Colon (tissue), 2 donors: Measurements from ENCODE around the gene FAM171A2.

Experiments used
- FAIRE-seq: peaks from 2 replicates; lab custom pipeline; 2012; peaks lifted over from hg19 to GRCh38; lab: Jason Lieb, UNC
- donor health status: control.
- donor health status: control.

FAM171A2 gene

GRCh38 chr17:44321246-44322120, 42.2 kb downstream of the FAM171A2 start:
- no peak for FAIRE-seq

- no peak for FAIRE-seq
Observed at GRCh38 chr17:44320066-44320465, 43.6 kb downstream of the FAM171A2 start.

DNA sequence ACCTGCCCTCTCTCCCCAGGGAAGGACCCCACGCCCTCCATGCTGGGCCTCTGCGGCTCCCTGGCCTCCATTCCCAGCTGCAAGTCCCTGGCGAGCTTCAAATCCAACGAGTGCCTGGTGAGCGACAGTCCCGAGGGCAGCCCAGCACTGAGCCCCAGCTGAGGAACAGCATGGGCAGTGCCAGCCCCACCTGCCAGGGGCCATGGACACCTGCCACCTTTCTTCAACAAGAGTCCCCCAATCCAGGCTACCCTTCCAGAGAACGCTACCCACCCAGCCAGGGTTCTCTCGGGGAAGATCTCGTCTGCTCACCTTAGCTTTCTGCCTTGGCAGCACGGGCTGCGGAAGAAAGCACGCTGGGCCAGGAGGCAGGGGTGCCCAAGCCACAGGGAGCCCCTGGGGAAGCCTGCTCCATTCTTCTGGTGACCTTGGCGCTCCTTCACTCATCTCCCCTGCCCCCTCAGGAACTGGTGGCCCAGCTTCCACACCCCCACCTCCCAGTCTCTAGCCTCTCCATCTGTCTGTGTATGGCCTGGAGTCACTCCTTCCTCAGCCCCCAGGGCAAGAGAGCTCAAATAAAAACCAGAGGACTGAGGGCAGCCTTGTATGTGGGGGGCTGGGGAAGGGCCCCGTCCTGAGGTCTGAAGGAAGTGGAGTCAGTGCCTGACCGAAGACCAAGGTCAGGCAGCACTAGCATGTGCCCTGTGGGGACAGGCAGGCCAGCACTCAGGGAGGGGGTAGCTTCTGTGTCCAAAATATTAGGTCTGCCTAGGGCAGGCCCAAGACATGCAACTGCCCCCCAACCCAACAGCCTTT, 45.4 kb downstream of the FAM171A2 start:
- FAIRE-seq, result no peak

- FAIRE-seq, result no peak
Observed at GRCh38 chr17:44317545-44317944, 46.1 kb downstream of the FAM171A2 start.

- no peak for FAIRE-seq
Observed at GRCh38 chr17:44315760-44316731, 47.6 kb downstream of the FAM171A2 start.

GRCh38 chr17:44314869-44315661, 48.6 kb downstream of the FAM171A2 start:
- FAIRE-seq, result no peak

- no peak for FAIRE-seq
Observed at GRCh38 chr17:44314524-44314868, 49.2 kb downstream of the FAM171A2 start.

- no peak for FAIRE-seq
Observed at GRCh38 chr17:44314031-44314430, 49.6 kb downstream of the FAM171A2 start.

DNA sequence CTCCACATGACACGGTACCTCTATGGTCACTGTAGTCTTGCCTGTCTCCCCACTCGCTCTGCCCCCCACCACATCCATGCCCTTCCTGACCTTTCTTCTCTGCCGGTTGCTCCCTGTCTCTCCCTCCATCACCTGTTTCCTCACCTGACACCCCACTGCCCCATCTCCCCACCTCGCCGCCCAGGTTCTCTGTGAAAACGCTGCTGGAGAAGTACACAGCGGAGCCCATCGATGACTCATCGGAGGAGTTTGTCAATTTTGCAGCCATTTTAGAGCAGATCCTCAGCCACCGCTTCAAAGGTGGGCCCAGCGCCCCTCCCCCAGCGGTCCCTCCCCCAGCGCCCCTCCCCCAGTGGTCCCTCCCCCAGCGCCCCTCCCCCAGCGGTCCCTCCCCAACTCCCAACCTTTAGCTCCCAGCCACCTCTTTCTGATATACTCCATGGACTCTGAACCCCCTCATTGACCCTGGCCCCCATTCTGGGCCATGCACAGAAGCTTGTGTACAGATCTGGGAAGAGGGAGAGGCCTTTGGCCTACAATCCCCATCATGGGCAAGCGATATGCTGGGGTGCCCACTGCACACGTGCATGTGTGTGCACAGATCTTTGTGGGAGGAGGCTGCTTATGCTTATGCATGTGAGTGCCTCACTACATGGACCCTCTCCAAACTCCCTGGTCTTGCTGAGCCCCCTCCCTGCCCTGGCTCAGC, 51.1 kb downstream of the FAM171A2 start:
- no peak for FAIRE-seq

DNA sequence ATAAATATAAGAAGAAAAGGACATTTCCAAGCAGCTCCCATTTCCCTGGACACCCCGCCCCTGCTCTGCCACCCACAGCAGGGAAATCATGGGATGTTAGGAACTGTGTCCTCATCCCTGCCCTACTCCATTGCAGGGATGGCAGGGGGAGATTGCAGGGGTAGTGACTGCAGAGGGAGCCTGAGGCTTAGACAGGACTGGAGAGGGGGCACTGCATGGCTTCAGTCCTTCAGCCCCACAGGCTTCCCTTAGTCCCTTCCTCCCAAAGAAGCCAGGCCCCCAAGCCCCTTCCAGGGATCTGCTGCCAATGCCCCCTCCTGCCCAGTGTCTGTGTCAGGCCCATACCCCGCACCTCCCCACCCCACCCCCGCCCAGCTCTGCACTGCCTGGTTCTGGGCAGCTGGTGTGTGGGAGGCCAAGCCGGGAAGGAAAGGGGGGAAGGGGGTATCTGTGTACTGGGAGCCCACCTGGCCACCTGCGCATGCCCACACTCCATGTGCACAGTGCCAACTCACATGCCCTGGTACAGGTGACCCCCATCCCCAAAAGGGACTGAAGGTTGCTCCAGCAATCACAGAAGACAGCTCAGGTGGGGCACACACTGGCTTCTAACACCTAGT, 52.0 kb downstream of the FAM171A2 start:
- FAIRE-seq, result no peak

DNA sequence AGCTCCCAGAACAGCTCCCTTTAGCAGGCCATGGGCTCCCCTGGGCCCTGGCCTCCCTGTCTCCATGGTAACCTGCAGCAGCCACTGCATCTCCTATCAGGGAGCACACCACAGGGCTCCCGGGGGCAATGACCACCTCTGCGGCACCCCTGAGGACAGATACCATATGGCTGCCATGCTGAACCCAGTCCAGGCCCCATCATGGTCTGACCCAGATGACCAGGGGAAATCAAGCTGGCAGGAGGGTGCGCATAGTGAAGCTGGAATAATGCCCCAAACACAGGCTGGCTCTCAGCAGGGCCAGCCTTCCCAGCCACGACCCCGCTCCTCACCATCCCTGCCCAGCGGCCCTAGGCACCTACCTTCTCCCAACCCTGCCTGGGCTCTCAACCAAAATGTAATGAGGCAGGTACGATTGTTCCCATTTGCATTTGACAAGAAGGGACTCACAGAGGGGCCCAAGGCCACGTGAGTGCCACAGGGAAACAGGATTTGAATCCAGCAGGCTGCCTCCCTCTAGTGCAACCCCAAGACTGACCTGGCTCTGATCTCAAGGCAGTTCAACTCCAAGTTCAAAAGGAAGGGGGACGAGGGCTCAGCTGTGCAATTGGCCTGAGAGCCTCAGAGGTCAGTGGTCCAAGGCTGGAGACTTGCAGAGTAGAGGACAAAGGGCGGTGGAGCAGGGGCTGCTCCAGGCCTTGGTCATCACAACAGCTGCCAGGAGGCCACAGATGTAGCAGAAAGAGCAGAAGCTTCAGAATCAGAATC, 52.9 kb downstream of the FAM171A2 start:
- FAIRE-seq, result no peak

- no peak for FAIRE-seq
Observed at GRCh38 chr17:44310188-44310587, 53.5 kb downstream of the FAM171A2 start.

DNA sequence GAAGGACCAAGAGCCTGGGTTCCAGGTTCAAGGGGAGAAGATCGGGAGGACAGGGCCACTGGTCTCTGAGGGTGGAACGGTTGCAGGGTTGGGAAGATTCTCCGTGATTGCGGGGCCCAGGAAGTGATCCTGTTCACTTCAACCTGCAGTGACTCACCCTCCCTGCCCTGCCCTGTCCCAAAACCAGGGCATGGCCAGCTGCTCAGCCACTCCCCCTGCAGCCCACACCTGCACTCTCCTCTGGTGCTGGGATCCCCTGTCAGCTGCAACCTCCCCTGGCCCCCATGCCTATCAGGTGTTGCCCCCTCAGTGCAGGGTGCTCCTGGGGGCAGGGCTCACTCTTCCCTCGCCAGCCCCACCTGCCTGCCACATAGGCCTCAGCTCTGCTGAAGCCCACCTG, 54.2 kb downstream of the FAM171A2 start:
- no peak for FAIRE-seq

GRCh38 chr17:44308865-44309264, 54.8 kb downstream of the FAM171A2 start:
- FAIRE-seq, result no peak

- FAIRE-seq, result no peak
Observed at GRCh38 chr17:44308320-44308818, 55.3 kb downstream of the FAM171A2 start, which contains the start of gene RUNDC3A. Gene RUNDC3A (plus strand): TSS chr17:44308601. CDS start chr17:44308833, 232 bp downstream.

DNA sequence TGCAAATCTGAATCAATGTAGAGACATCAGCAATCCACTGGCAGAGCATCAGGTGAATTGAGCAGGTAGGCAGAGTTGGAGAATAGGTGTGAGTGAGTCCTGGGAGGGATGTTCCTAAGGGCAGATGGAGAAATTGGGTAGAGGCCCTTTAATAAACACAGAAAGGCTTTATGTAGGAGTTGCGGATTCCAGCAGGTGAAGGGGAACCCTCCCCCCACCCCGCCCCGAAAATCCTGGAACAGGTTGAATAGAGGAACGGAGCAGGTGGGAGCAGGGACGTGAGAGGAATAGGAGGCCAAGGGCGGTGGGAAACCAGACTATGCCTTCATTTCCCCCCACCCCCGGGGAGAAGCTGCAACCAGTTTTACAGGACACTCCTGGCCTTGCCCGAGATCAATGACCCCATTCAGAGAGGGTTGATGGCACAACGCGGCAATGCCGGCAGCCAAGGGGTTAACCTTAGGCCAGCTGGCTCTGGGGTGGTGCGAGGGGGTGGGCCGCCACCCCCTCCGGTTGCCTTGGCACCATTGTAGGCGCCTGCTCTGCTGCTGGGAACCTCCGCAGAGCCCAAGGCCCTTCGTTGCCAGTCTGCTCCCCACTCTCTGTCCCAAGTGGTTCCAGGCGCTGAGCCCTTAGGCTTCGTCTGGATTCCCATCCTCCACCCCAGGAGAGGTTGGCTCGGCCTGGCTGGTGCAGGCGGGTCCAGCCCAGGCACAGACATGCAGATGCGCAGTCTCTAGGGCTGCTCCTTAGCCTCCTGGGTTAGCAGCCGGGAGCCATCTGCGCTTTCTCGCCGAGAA, 56.1 kb downstream of the FAM171A2 start:
- no peak for FAIRE-seq

- FAIRE-seq, result no peak
Observed at GRCh38 chr17:44304651-44305050, 59.0 kb downstream of the FAM171A2 start.
